ENCODE measurements around the gene VIPR1.
"Not testable (repeated sequence)": the region's sequence is repeated elsewhere in the genome, so short reads cannot be mapped to it uniquely, and the experiment has no call there.

VIPR1 gene

GRCh38 chr3:42549131-42549530 is 46.7 kb downstream of the VIPR1 start:
- H3K27me3 ChIP-seq (ENCODE audit: control insufficient read depth, insufficient read depth, low read length) = no peaks in the 10 kb centered on the region
- H3K27ac ChIP-seq = no peak overlapping the region
- no peak overlapping the region for H3K9ac ChIP-seq
- H3K9me3 ChIP-seq (ENCODE audit: control insufficient read depth, low read length) = no peaks in the 10 kb centered on the region
- no peak overlapping the region for H3K4me3 ChIP-seq (ENCODE audit: low read depth, low read length)
- H3K4me2 ChIP-seq (ENCODE audit: low read length) = no peak overlapping the region
- no peaks in the 10 kb centered on the region for H3K79me2 ChIP-seq
- TF ChIP-seq CTCF (IDR thresholded peaks at IDR 0.05) = no peak
- no peaks in the 10 kb centered on the region for H3K36me3 ChIP-seq (ENCODE audit: control insufficient read depth, insufficient read depth, low read length)
- no peaks in the 10 kb centered on the region for H3K4me1 ChIP-seq
- no peak overlapping the region for H2AFZ ChIP-seq

DNA sequence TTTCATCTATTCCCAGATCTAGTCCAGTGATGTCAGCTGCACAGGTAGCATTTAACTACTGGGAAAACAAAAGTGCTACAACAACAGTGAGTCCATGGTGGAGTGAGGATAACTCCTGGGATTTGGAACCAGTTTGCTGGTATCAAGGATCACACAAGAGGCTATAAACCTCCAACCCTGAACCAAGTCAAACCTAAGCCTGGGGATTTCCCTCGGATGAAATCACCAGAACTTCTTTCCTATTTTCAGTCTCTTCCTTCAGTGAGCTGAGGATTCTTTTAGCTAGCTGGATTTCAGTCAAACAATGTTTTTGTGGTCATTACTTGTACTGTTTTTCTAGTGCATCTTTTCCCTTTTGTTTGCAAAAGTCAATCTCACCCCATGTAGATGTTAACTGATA is 47.8 kb downstream of the VIPR1 start:
- Histone ChIP-seq H3K4me1 (no peaks in the 10 kb centered on the region), H3K27ac (no peak overlapping the region), H3K79me2 (no peaks in the 10 kb centered on the region), H3K4me2 (ENCODE audit: low read length) (no peak overlapping the region), H2AFZ (no peak overlapping the region), H3K4me3 (ENCODE audit: low read depth, low read length) (no peak overlapping the region), H3K27me3 (ENCODE audit: control insufficient read depth, insufficient read depth, low read length) (no peaks in the 10 kb centered on the region), H3K36me3 (ENCODE audit: control insufficient read depth, insufficient read depth, low read length) (no peaks in the 10 kb centered on the region), H3K9ac (no peak overlapping the region), H3K9me3 (ENCODE audit: control insufficient read depth, low read length) (no peaks in the 10 kb centered on the region)
- TF ChIP-seq CTCF (IDR thresholded peaks at IDR 0.05) = no peak

- Histone ChIP-seq H3K36me3 (ENCODE audit: control insufficient read depth, insufficient read depth, low read length) (no peaks in the 10 kb centered on the region), H3K4me1 (no peaks in the 10 kb centered on the region), H3K27me3 (ENCODE audit: control insufficient read depth, insufficient read depth, low read length) (no peaks in the 10 kb centered on the region), H3K4me3 (ENCODE audit: low read depth, low read length) (no peak overlapping the region), H2AFZ (no peak overlapping the region), H3K9ac (no peak overlapping the region), H3K9me3 (ENCODE audit: control insufficient read depth, low read length) (no peaks in the 10 kb centered on the region), H3K27ac (no peak overlapping the region), H3K4me2 (ENCODE audit: low read length) (no peak overlapping the region), H3K79me2 (no peaks in the 10 kb centered on the region)
- TF ChIP-seq CTCF (IDR thresholded peaks at IDR 0.05) = no peak
Measured at GRCh38 chr3:42552830-42553229, 50.4 kb downstream of the VIPR1 start.

DNA sequence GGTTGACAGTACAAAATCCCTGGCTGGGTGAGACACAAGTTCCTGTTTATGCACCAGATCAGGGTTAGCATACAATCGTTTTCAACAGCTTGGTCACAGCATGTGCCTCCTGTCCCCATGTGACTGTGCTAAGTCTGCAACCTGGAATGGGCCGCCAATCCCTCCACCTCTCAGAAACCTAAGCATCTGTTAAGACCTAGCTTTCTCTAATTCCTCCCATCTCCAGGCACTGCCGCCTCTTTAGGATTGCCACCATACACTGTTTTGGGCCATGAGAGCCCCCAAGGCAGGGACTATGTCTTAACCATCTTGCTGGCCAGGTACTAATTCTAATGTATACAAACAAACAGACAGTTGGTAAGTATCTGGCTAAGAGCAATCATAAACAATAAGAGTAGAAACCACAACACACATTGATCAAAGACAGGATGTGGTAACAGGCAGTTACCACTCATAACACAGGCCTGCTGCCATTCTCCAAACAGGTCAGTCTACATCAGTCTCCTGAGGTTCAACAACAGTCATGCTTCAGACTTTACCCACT is 53.7 kb downstream of the VIPR1 start:
- Histone ChIP-seq H3K36me3 (ENCODE audit: control insufficient read depth, insufficient read depth, low read length) (no peaks in the 10 kb centered on the region), H3K27me3 (ENCODE audit: control insufficient read depth, insufficient read depth, low read length) (no peaks in the 10 kb centered on the region), H3K27ac (no peak overlapping the region), H3K9ac (no peak overlapping the region), H3K4me2 (ENCODE audit: low read length) (no peak overlapping the region), H3K9me3 (ENCODE audit: control insufficient read depth, low read length) (no peaks in the 10 kb centered on the region), H3K79me2 (no peaks in the 10 kb centered on the region), H3K4me3 (ENCODE audit: low read depth, low read length) (no peak overlapping the region), H3K4me1 (no peaks in the 10 kb centered on the region), H2AFZ (no peak overlapping the region)
- TF ChIP-seq CTCF (IDR thresholded peaks at IDR 0.05) = no peak

GRCh38 chr3:42556817-42557216 is 54.4 kb downstream of the VIPR1 start:
- not testable (repeated sequence) for H3K4me2 ChIP-seq (ENCODE audit: low read length); H2AFZ ChIP-seq; H3K36me3 ChIP-seq (ENCODE audit: control insufficient read depth, insufficient read depth, low read length); H3K27ac ChIP-seq; H3K79me2 ChIP-seq; H3K4me3 ChIP-seq (ENCODE audit: low read depth, low read length); H3K27me3 ChIP-seq (ENCODE audit: control insufficient read depth, insufficient read depth, low read length); H3K4me1 ChIP-seq; H3K9me3 ChIP-seq (ENCODE audit: control insufficient read depth, low read length); H3K9ac ChIP-seq

All from parathyroid adenoma (tissue), 2 donors.